ENCODE data around the gene WDTC1. TPM values are rescaled to one million over a fixed set of nuclear protein-coding genes. Genes with fewer than 3 reads are reported as not detected.

Gene WDTC1
- total and polyA plus RNA-seq, 2 of the 13 experiments (the other 11 are each of a cell fraction or from before 2014, with no cell fraction given), result 5.5 TPM

DNA sequence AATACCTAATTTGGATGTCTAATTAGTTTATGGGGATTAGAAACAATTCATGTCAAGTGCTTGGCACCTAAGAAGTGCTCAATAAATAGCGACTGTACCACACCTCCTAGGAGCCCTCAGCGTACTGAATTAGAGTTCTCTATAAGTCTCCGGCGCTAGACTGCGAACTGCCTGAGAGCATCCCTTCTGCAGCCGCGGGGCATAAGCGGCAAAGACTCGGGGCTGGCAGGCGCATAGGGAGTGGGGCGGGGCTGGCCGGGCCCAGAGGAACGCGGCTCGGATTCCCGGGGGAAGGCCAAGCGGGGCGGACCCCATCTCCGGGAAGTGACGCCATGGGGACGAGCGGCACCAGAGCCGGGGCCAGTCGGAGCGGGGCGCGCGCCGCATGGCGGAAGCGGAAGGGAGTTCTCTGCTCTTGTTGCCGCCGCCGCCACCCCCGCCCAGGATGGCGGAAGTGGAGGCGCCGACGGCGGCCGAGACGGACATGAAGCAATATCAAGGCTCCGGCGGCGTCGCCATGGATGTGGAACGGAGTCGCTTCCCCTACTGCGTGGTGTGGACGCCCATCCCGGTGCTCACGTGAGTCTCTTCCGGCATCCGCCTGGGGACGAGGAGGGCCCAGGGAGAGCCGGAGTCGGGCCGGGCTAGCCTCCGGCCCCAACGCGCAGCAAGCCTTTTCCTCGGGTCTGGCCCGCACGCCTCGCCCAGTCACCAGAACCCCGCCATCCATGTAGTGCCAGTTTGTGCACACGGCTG lies 87.6 kb downstream of the WDTC1 start, which contains the start of gene TMEM222 (continued):
- TF ChIP-seq HDAC1 (CRISPR knock-in tag; IDR thresholded peaks at IDR 0.05), result peak; percentile 96
- TF ChIP-seq, protein P1, sequence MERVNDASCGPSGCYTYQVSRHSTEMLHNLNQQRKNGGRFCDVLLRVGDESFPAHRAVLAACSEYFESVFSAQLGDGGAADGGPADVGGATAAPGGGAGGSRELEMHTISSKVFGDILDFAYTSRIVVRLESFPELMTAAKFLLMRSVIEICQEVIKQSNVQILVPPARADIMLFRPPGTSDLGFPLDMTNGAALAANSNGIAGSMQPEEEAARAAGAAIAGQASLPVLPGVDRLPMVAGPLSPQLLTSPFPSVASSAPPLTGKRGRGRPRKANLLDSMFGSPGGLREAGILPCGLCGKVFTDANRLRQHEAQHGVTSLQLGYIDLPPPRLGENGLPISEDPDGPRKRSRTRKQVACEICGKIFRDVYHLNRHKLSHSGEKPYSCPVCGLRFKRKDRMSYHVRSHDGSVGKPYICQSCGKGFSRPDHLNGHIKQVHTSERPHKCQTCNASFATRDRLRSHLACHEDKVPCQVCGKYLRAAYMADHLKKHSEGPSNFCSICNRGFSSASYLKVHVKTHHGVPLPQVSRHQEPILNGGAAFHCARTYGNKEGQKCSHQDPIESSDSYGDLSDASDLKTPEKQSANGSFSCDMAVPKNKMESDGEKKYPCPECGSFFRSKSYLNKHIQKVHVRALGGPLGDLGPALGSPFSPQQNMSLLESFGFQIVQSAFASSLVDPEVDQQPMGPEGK (CRISPR knock-in tag; IDR thresholded peaks at IDR 0.05), result peak; percentile 79
- TF ChIP-seq ZNF549 (CRISPR knock-in tag; IDR thresholded peaks at IDR 0.05), result no peak
- TF ChIP-seq ZNF431 (CRISPR knock-in tag; IDR thresholded peaks at IDR 0.05; ENCODE audit: borderline replicate concordance, low read depth), result no peak
- TF ChIP-seq ZEB1 (IDR thresholded peaks at IDR 0.05; ENCODE audit: insufficient replicate concordance, low read depth), result no peak
- TF ChIP-seq MZF1 (CRISPR knock-in tag; IDR thresholded peaks at IDR 0.05; ENCODE audit: borderline replicate concordance), result no peak
- TF ChIP-seq RBM22 (optimal IDR thresholded peaks at IDR 0.05; ENCODE audit: low read length), result no peak
- TF ChIP-seq ZNF616 (CRISPR knock-in tag; IDR thresholded peaks at IDR 0.05; ENCODE audit: low read depth), result 0 out of 2 replicates have a peak, but pooled peaks have one; percentile 38
- 0 out of 2 replicates have a peak, but pooled peaks have one; percentile 68 for TF ChIP-seq MIER2 (CRISPR knock-in tag; IDR thresholded peaks at IDR 0.05)
- no peak; the same call in 1 of the 2 replicates for TF ChIP-seq SOX5 (CRISPR knock-in tag; IDR thresholded peaks at IDR 0.05; ENCODE audit: borderline replicate concordance)
- TF ChIP-seq ZSCAN21 (CRISPR knock-in tag; IDR thresholded peaks at IDR 0.05; ENCODE audit: borderline replicate concordance), result peak; percentile 86; the same call in 1 of the 2 replicates
- peak; percentile 94 for TF ChIP-seq RFXAP (CRISPR knock-in tag; IDR thresholded peaks at IDR 0.05; ENCODE audit: borderline replicate concordance)
- TF ChIP-seq, protein P2, sequence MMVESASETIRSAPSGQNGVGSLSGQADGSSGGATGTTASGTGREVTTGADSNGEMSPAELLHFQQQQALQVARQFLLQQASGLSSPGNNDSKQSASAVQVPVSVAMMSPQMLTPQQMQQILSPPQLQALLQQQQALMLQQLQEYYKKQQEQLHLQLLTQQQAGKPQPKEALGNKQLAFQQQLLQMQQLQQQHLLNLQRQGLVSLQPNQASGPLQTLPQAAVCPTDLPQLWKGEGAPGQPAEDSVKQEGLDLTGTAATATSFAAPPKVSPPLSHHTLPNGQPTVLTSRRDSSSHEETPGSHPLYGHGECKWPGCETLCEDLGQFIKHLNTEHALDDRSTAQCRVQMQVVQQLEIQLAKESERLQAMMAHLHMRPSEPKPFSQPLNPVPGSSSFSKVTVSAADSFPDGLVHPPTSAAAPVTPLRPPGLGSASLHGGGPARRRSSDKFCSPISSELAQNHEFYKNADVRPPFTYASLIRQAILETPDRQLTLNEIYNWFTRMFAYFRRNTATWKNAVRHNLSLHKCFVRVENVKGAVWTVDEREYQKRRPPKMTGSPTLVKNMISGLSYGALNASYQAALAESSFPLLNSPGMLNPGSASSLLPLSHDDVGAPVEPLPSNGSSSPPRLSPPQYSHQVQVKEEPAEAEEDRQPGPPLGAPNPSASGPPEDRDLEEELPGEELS (CRISPR knock-in tag; IDR thresholded peaks at IDR 0.05), result peak; percentile 42; the same call in 1 of the 2 replicates
- TF ChIP-seq, protein P3, sequence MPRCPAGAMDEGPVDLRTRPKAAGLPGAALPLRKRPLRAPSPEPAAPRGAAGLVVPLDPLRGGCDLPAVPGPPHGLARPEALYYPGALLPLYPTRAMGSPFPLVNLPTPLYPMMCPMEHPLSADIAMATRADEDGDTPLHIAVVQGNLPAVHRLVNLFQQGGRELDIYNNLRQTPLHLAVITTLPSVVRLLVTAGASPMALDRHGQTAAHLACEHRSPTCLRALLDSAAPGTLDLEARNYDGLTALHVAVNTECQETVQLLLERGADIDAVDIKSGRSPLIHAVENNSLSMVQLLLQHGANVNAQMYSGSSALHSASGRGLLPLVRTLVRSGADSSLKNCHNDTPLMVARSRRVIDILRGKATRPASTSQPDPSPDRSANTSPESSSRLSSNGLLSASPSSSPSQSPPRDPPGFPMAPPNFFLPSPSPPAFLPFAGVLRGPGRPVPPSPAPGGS (CRISPR knock-in tag; IDR thresholded peaks at IDR 0.05), result 0 out of 2 replicates have a peak, but pooled peaks have one; percentile 56
- TF ChIP-seq ZNF577 (CRISPR knock-in tag; IDR thresholded peaks at IDR 0.05; ENCODE audit: borderline replicate concordance, low read depth), result no peak
- TF ChIP-seq, protein P4, sequence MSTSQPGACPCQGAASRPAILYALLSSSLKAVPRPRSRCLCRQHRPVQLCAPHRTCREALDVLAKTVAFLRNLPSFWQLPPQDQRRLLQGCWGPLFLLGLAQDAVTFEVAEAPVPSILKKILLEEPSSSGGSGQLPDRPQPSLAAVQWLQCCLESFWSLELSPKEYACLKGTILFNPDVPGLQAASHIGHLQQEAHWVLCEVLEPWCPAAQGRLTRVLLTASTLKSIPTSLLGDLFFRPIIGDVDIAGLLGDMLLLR (CRISPR knock-in tag; IDR thresholded peaks at IDR 0.05), result peak; percentile 68; the same call in 1 of the 2 replicates
- TF ChIP-seq, protein P5, sequence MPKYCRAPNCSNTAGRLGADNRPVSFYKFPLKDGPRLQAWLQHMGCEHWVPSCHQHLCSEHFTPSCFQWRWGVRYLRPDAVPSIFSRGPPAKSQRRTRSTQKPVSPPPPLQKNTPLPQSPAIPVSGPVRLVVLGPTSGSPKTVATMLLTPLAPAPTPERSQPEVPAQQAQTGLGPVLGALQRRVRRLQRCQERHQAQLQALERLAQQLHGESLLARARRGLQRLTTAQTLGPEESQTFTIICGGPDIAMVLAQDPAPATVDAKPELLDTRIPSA (CRISPR knock-in tag; IDR thresholded peaks at IDR 0.05; ENCODE audit: borderline replicate concordance), result 0 out of 2 replicates have a peak, but pooled peaks have one; percentile 51
- TF ChIP-seq, protein P6, sequence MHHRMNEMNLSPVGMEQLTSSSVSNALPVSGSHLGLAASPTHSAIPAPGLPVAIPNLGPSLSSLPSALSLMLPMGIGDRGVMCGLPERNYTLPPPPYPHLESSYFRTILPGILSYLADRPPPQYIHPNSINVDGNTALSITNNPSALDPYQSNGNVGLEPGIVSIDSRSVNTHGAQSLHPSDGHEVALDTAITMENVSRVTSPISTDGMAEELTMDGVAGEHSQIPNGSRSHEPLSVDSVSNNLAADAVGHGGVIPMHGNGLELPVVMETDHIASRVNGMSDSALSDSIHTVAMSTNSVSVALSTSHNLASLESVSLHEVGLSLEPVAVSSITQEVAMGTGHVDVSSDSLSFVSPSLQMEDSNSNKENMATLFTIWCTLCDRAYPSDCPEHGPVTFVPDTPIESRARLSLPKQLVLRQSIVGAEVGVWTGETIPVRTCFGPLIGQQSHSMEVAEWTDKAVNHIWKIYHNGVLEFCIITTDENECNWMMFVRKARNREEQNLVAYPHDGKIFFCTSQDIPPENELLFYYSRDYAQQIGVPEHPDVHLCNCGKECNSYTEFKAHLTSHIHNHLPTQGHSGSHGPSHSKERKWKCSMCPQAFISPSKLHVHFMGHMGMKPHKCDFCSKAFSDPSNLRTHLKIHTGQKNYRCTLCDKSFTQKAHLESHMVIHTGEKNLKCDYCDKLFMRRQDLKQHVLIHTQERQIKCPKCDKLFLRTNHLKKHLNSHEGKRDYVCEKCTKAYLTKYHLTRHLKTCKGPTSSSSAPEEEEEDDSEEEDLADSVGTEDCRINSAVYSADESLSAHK (CRISPR knock-in tag; IDR thresholded peaks at IDR 0.05; ENCODE audit: borderline replicate concordance), result no peak
- TF ChIP-seq ZNF816 (CRISPR knock-in tag; IDR thresholded peaks at IDR 0.05; ENCODE audit: borderline replicate concordance), result no peak
